HG02610 (cell line): ENCODE data around the gene PTTG1IP.
A peak's percentile ranks its signal among the peaks of the same experiment; 100 is the strongest.

Experiments
- ATAC-seq: cut with Tn5 transposase; IDR thresholded peaks from one replicate; pipeline ENCODE4 v1.9.1; 2021; ENCODE audit warnings: mild to moderate bottlenecking, moderate library complexity; ENCODE audit not compliant: unreplicated experiment

PTTG1IP gene

GRCh38 chr21:44803651-44804050, 69.8 kb downstream of the PTTG1IP start:
- ATAC-seq: no peak

GRCh38 chr21:44802396-44803153, 70.9 kb downstream of the PTTG1IP start:
- no peak for ATAC-seq

GRCh38 chr21:44801468-44802395, 71.8 kb downstream of the PTTG1IP start, which contains the start of gene UBE2G2:
TSS of gene UBE2G2 (minus strand) at chr21:44801820. CDS start at chr21:44801748, 72 bp downstream.
- ATAC-seq: peak; percentile 70

- ATAC-seq: no peak
Observed at GRCh38 chr21:44800971-44801467, 72.5 kb downstream of the PTTG1IP start.

- no peak for ATAC-seq
Observed at GRCh38 chr21:44800103-44800502, 73.4 kb downstream of the PTTG1IP start.

- no peak for ATAC-seq
Observed at GRCh38 chr21:44799646-44800045, 73.8 kb downstream of the PTTG1IP start.
